HG03575 (cell line): ENCODE results near the gene FAF1.
"Not testable (repeated sequence)": the region's sequence is repeated elsewhere in the genome, so short reads cannot be mapped to it uniquely, and the experiment has no call there.

Source experiments
- ATAC-seq: cut with Tn5 transposase; IDR thresholded peaks from one replicate; pipeline ENCODE4 v1.9.1; 2021; ENCODE audit not compliant: unreplicated experiment, insufficient number of reproducible peaks, low FRiP score; ENCODE audit errors: extremely low read depth

The FAF1 gene

GRCh38 chr1:50747394-50747793 is 212.7 kb downstream of the FAF1 start:
- ATAC-seq = no peak

- no peak for ATAC-seq
These were observed 217.5 kb downstream of the FAF1 start for GRCh38 chr1:50742523-50742922.

GRCh38 chr1:50739125-50739524 is 220.9 kb downstream of the FAF1 start:
- ATAC-seq = no peak

GRCh38 chr1:50735443-50735842 is 224.6 kb downstream of the FAF1 start:
- ATAC-seq = no peak

GRCh38 chr1:50727578-50727977 is 232.5 kb downstream of the FAF1 start:
- ATAC-seq = not testable (repeated sequence)

- no peak for ATAC-seq
These were observed 235.3 kb downstream of the FAF1 start for GRCh38 chr1:50724626-50725286.

- no peak for ATAC-seq
These were observed 239.5 kb downstream of the FAF1 start for GRCh38 chr1:50720457-50721053.

GRCh38 chr1:50719126-50719525 is 240.9 kb downstream of the FAF1 start:
- ATAC-seq = no peak

GRCh38 chr1:50717327-50717726 is 242.7 kb downstream of the FAF1 start:
- ATAC-seq = no peak

GRCh38 chr1:50716455-50716854 is 243.6 kb downstream of the FAF1 start:
- not testable (repeated sequence) for ATAC-seq

GRCh38 chr1:50710099-50710498 is 250.0 kb downstream of the FAF1 start:
- no peak for ATAC-seq

GRCh38 chr1:50707824-50708223 is 252.2 kb downstream of the FAF1 start:
- no peak for ATAC-seq

- ATAC-seq = no peak
These were observed 254.4 kb downstream of the FAF1 start for GRCh38 chr1:50705699-50706098.

- no peak for ATAC-seq
These were observed 255.0 kb downstream of the FAF1 start for GRCh38 chr1:50705041-50705440.

GRCh38 chr1:50704126-50704525 is 255.9 kb downstream of the FAF1 start:
- no peak for ATAC-seq

- ATAC-seq = no peak
These were observed 256.8 kb downstream of the FAF1 start for GRCh38 chr1:50703240-50703639.

- ATAC-seq = no peak
These were observed 257.7 kb downstream of the FAF1 start for GRCh38 chr1:50702395-50702794.

- no peak for ATAC-seq
These were observed 258.3 kb downstream of the FAF1 start for GRCh38 chr1:50701706-50702317.

GRCh38 chr1:50700621-50701020 is 259.4 kb downstream of the FAF1 start:
- ATAC-seq = no peak

- no peak for ATAC-seq
These were observed 259.9 kb downstream of the FAF1 start for GRCh38 chr1:50700214-50700613.
